RWPE1 (cell line): ENCODE results near the gene PSMD9.
A peak's percentile ranks its signal among the peaks of the same experiment; 100 is the strongest.

Experiments used
- CTCF ChIA-PET: fragments of 350-600 bp; sonication (Branson Sonifier 250); formaldehyde crosslinking; extraction: SDS; loops from one replicate; lab custom pipeline; 2021; lab: Yijun Ruan, JAX
- POLR2A ChIA-PET: fragments of 400-600 bp; formaldehyde crosslinking; extraction: SDS; loops from one replicate; lab custom pipeline; 2020; ENCODE audit warnings: antibody characterized with exemption; ENCODE audit not compliant: low non-redundant PET; lab: Yijun Ruan, JAX
- DNase-seq: peaks from one replicate; pipeline ENCODE4 v3.0.0; 2012; ENCODE audit warnings: low spot score
- H3K27ac ChIP-seq: fragments of 450-650 bp; 2 replicates; pipeline ENCODE4 v1.5.1; 2017
- TF ChIP-seq, protein P1 (sequence below): fragments of 450-650 bp; conservative IDR thresholded peaks from 2 replicates; pipeline ENCODE4 v1.5.1; 2017; ENCODE audit warnings: low read depth, mild to moderate bottlenecking

The PSMD9 gene

DNA sequence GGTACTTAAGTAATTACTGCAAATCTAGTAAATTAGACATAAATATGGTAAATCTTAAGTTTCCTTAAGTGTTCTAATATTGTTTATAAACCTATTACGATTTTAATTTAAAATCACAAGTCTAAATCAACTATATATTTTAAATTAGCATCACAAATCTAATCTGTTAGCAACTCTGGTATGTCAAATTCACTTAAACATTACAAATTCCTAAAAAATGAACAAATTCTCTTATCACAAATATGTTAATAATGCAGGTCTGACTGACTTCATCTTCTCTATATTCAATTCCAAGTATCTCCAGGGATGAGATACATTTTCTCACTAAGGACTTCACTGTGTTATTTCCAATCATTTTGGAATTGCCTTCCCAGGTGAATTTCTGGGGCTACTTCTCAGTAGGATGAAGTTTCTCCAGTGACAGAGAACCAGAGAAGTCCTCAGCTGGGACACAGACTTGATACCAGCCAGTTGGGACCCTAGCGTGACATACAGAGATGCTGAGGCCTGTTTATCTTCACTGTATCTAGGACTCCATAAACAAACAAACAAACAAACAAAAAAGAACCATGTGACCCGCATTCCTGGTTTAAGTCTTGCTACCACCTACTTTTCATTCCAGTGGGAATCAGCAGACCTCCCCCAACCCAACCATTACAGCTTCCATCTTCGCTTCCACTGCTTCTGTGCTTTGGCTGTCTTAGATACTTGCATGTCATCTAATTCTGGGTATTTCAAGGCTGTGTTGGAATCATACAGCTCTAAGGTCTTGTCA is 51.6 kb downstream of the PSMD9 start:
- CTCF ChIA-PET, result interaction anchor here (0.6 kb wide), 1 partner anchor 447 kb away, joined by 3 read pairs; no protein-coding TSS in a partner anchor
- no peak overlapping the region for H3K27ac ChIP-seq
- DNase-seq, result no peak
- POLR2A ChIA-PET, result no interaction called here
- TF ChIP-seq, protein P1, sequence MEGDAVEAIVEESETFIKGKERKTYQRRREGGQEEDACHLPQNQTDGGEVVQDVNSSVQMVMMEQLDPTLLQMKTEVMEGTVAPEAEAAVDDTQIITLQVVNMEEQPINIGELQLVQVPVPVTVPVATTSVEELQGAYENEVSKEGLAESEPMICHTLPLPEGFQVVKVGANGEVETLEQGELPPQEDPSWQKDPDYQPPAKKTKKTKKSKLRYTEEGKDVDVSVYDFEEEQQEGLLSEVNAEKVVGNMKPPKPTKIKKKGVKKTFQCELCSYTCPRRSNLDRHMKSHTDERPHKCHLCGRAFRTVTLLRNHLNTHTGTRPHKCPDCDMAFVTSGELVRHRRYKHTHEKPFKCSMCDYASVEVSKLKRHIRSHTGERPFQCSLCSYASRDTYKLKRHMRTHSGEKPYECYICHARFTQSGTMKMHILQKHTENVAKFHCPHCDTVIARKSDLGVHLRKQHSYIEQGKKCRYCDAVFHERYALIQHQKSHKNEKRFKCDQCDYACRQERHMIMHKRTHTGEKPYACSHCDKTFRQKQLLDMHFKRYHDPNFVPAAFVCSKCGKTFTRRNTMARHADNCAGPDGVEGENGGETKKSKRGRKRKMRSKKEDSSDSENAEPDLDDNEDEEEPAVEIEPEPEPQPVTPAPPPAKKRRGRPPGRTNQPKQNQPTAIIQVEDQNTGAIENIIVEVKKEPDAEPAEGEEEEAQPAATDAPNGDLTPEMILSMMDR, result no peak

DNA sequence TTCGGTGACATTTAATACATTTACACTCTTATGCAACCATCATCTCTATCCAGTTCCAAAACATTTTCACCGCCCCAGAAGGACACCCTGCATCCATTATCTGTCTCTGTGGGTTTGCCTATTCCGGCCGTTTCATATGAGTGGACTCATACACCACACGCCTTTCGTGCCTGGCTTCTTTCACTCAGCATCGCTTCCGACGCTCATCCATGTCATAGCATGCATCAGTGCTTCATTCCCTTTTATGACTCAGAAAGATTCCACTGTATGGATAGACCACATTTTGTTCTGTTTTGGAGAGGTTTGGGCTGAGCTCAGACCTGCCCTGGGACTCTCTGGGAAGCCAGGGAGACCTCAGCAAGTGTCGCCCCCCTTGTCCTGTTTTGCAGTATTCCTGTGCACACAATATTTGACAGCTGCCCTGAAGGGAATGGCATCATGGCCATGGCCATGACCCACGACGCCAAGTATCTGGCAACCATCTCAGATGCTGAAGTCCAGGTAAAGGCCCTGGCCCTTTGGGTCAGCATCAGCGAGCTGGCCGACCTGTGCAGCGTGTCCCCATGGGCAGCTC is 53.6 kb downstream of the PSMD9 start:
- TF ChIP-seq, protein P1, result no peak
- ChIA-PET POLR2A (no interaction called here), CTCF (interaction anchor here (0.5 kb wide), 1 partner anchor 17 kb away, joined by 4 read pairs; no protein-coding TSS in a partner anchor)
- peak; percentile 72 for DNase-seq
- H3K27ac ChIP-seq, result peak overlapping the region; percentile 82

DNA sequence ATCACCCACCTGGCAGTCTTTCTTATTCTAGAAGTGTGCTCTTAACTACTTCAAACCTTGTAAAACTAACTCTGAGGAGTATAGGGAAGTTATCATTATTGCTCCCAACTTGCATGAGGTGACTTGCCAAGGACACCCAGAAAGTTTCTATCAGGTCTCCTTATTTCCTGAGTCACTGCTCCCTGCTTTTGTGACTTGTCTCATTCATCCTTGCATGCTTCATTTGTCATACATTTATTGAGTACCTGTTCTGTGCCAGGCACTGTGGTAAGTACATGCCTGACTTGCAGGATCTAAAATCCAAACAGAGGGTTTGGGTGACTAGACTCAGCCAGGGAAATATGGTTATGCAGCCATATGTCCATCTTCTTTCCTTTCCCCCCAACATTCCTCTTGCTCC is 55.3 kb downstream of the PSMD9 start:
- TF ChIP-seq, protein P1, result no peak
- DNase-seq, result no peak
- ChIA-PET CTCF (no interaction called here), POLR2A (no interaction called here)
- no peak overlapping the region for H3K27ac ChIP-seq

DNA sequence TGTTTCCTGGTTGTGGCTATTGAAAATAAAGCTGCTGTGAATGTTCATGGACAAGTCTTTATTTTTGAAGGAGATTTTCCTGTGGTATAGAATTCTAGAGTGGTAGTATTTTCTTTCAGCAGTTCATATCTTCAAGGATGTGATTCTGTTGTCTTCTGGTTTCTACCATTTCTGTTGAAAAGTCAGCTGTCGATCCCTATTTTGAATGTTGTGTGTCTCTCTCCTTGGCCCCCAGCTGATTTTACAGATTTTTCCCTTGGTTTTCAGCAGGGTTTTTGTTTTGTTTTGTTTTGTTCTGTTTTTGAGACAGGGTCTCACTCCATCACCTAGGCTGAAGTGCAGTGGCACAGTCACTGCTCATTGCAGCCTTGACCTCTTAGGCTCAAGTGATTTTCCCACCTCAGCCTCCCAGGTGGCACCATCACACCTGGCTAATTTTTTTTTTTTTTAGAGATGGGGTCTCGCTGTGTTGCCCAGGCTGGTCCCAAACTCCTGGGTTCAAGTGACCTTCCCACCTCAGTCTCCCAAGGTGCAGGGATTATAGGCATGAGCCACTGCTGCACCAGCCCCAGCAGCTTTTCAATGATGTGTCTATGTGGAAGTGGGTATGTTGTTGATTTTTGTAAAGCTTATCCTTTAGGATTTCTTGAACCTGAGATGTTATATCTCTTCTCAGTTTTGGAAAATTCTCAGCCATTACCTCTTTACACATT is 57.9 kb downstream of the PSMD9 start:
- DNase-seq, result no peak
- ChIA-PET CTCF (interaction anchor here (0.7 kb wide), 1 partner anchor 11 kb away, joined by 3 read pairs; no protein-coding TSS in a partner anchor), POLR2A (no interaction called here)
- TF ChIP-seq, protein P1, result no peak
- no peak overlapping the region for H3K27ac ChIP-seq

DNA sequence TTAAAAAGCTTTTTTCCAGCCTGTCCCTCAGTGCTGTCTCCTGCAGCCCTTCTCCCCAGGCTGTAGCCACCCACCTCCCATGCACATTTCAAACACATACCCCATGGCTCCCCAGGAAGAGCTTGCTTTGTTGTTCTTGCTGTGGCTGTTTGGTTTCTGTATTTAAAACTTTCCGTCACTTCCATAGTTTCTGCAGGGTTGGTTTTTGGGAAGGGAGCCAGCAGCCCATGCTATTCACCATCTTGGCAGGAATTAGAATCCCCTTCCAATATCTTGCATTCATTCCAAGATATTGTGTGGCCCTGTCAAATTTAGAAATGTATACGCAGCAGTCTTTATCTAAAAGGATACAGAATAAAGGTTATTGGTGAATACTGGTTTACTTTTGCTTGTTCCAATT is 59.4 kb downstream of the PSMD9 start:
- TF ChIP-seq, protein P1, result no peak
- ChIA-PET CTCF (no interaction called here), POLR2A (no interaction called here)
- no peak overlapping the region; the same call in 1 of the 2 replicates for H3K27ac ChIP-seq
- DNase-seq, result no peak
